Heart right ventricle (tissue), 16 donors: ENCODE data around the gene SLC1A2. TPM values are rescaled to one million over a fixed set of nuclear protein-coding genes. Genes with fewer than 3 reads are reported as not detected.
A peak's percentile ranks its signal among the peaks of the same experiment; 100 is the strongest.

Experiments used
- ATAC-seq, 8 donors: fragments of 200-7000 bp; cut with Tn5 transposase; one replicate each; pipeline ENCODE4 v1.9.1; 2020; ENCODE audit warnings: mild to moderate bottlenecking in 8 of 8, moderate library complexity in 8 of 8, moderate number of reproducible peaks in 1 of 8
- DNase-seq, 2 donors: peaks; one replicate each; pipeline ENCODE4 v3.0.0-alpha.2; 2020
- H3K27ac ChIP-seq, 10 donors: fragments of 200-600 bp; sonication (generic) in 2 of 10; one replicate each; pipeline versions ENCODE4 v1.5.0 to v1.8.0; 2020 to 2022; ENCODE audit warnings: mild to moderate bottlenecking in 3 of 10
- H3K27me3 ChIP-seq, 7 donors: fragments of 200-600 bp; one replicate each; pipeline ENCODE4 v1.8.0; 2021 to 2022; ENCODE audit warnings: mild to moderate bottlenecking in 2 of 7
- H3K36me3 ChIP-seq, 9 donors: fragments of 200-600 bp; sonication (generic) in 1 of 9; one replicate each; pipeline versions ENCODE4 v1.5.0 to v1.8.0; 2020 to 2022; ENCODE audit warnings: mild to moderate bottlenecking in 2 of 9
- H3K4me1 ChIP-seq, 9 donors: fragments of 200-600 bp; sonication (generic) in 1 of 9; one replicate each; pipeline versions ENCODE4 v1.5.0 to v1.8.0; 2020 to 2022; ENCODE audit warnings: mild to moderate bottlenecking in 4 of 9
- H3K4me3 ChIP-seq, 10 donors: fragments of 200-600 bp; sonication (generic) in 2 of 10; one replicate each; pipeline versions ENCODE4 v1.5.0 to v1.8.0; 2020 to 2022; ENCODE audit warnings: mild to moderate bottlenecking in 7 of 10, moderate library complexity in 2 of 10
- H3K9me3 ChIP-seq, 11 donors: fragments of 200-600 bp in 10 of 11; sonication (generic) in 2 of 11; one replicate each; pipeline versions ENCODE4 v1.5.0 to v1.8.0; 2013 to 2022; ENCODE audit warnings: mild to moderate bottlenecking in 2 of 11, control low read depth in 1 of 11, moderate library complexity in 1 of 11
- CTCF ChIP-seq, 9 donors: fragments of 200-600 bp; sonication (generic) in 2 of 9; IDR thresholded peaks; one replicate each; pipeline versions ENCODE4 v1.5.0 to v1.8.0; 2021 to 2022; ENCODE audit warnings: antibody characterized with exemption in 9 of 9, mild to moderate bottlenecking in 5 of 9, moderate library complexity in 1 of 9
- WGBS, 2 donors: extraction: QIAGEN DNeasy Blood & Tissue Kit; methylation state at CpG; one replicate each; pipeline ENCODE4 v1.1.7; 2013; ENCODE audit warnings: inconsistent platforms in 1 of 2; 5-methylcytosine and 5-hydroxymethylcytosine counted together
- intact Hi-C, 10 donors: fragments of 100-400 bp; cut with DNase I; formaldehyde crosslinking; loops; one replicate each; pipeline versions ENCODE4 v1.11.1 to v1.14.2; 2022
- polyA plus RNA-seq, 2 donors: library from polyadenylated mRNA; stranded (reverse); fragments of 200-250 nt; gene quantifications; one replicate each; pipeline ENCODE4 v1.2.3, GENCODE V29; 2013
- total RNA-seq, 10 donors: library from RNA; stranded (reverse); fragmentation: NEBNext Ultra II Directional in 3 of 10; extraction: Animal tissue kit (Norgen Biotek cat#: 25700) in 3 of 10; gene quantifications; one replicate each; pipeline versions ENCODE4 v1.2.1 to v1.2.4, GENCODE V29; 2021 to 2023
- donor health status: Arrhythmogenic right ventricular cardiomyopathy.
- donor health status: ischemic (EF 13 %, LVEDD 7.1; RV severe dilation, severe dysfunction).
- donor health status: healthy with polysubstance abuse.
- donor health status: DM: no; HTN: yes; CAD: no.
- donor health status: DM: no; HTN: no; CAD: no.
- donor health status: ischemic (EF 25% LVEDD 6.9; RV normal size, moderate dysfunction).
- donor health status: ischemic (EF 25% LVEDD 5.7; RV mildly dilated, moderate dysfunction).
- donor health status: healthy.
- donor health status: DM: yes; HTN: yes; CAD: no.
- donor health status: Ischemic cardiomyopathy.
- donor health status: ischemic (EF 35%, LVEDD 5.7; RV mildly dilated, moderate dysfunction).
- donor health status: nonischemic (EF 11% LVEDD 7.7; RV severe dilation, severe dysfunction).
- donor health status: DM: yes; HTN: yes; CAD: no.
- donor health status: PGD.
- donor health status: ischemic (EF 29% LVEDD 5.4; RV normal size, mild dysfunction).
- donor health status: nonischemic (EF 23%, LVEDD 6.1; RV moderate dilation, normal function).

SLC1A2 gene
- total and polyA plus RNA-seq, 12 donors: 0.29 to 25.8 (median 3.4) TPM

DNA sequence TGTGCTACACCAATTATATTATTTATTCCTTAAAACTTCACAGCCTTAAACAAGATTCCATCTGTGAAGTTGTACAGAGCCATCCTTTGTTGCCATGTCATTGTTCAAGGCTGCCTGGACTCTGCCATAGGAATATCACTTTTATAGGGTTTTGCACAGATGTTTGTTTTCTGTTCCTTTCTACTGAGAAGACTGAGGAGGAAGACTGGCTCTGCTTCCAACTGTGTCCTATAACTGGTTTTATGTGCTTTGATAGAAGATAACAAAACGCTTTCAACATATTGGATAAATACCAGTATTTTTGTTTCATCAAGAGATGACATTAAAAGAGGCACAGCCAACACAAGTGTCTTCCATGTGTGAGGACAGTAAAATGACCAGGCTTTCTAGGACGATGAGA, 159.8 kb downstream of the SLC1A2 start:
- WGBS, 2 donors: 78 to 81% methylated on average over 2 of the region's 2 CpGs
- intact Hi-C loops: no loop called here
- TF ChIP-seq CTCF (IDR thresholded peaks at IDR 0.05): no peak

DNA sequence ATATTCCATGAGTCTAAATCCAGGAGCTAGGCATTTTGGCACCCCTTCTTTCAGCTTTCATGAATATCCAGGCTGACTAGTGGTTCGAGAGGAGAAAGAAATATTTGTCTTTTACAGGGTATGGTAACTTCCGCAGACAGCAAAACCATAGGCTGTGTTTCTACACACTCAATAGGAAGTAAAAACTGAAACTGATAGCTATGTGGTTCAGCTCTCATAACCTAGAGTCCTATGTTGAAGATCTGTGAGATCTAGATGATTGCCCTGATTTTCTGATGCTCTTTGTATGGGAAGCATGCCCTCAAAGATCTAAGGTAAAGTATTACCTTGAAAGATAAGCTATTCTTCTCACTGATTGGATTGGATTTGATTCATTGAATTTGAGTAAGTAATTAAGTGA, 162.1 kb downstream of the SLC1A2 start:
- H3K4me3 ChIP-seq: no peak overlapping the region
- no peak for DNase-seq
- H3K4me1 ChIP-seq: peaks cover 0 to 19% (median 8%) of the 10 kb centered on the region in 9 donors
- ATAC-seq: no peak
- no peaks in the 10 kb centered on the region for H3K27me3 ChIP-seq
- no peaks in the 10 kb centered on the region for H3K36me3 ChIP-seq
- intact Hi-C loops: no loop called here
- WGBS, 2 donors: 63 to 65% methylated on average over 2 of the region's 2 CpGs
- no peak for TF ChIP-seq CTCF (IDR thresholded peaks at IDR 0.05)
- no peaks in the 10 kb centered on the region for H3K9me3 ChIP-seq
- peak overlapping the region in 1 of 10 donors; percentile 54 for H3K27ac ChIP-seq

More for the DNA sequence above, 159.8 kb downstream of the SLC1A2 start:
- Histone ChIP-seq H3K27me3 (no peaks in the 10 kb centered on the region), H3K36me3 (no peaks in the 10 kb centered on the region), H3K9me3 (no peaks in the 10 kb centered on the region), H3K27ac (no peak overlapping the region), H3K4me1 (peaks cover 0 to 18% (median 0%) of the 10 kb centered on the region in 9 donors), H3K4me3 (no peak overlapping the region)
- DNase-seq (no peak), ATAC-seq (no peak)

DNA sequence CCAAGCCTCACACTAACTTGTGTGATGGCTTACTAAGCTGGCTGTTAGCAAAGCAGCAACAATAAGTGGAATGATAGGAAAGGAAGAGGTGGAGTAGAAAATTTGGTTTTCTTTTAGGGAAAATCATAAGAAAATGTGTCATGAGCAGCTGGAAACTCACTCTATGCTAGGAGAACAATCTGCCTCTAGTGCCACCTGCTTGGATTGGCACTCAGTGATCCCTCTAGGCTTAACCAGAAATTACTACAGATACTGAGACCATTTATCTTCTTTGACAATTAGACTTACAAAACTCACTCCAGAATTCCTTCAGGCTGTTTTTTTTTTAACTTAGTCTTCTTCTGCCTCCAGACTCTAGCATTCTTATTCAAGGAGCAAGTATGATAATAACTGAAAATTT, 163.1 kb downstream of the SLC1A2 start:
- peaks cover 0 to 19% (median 8%) of the 10 kb centered on the region in 9 donors for H3K4me1 ChIP-seq
- intact Hi-C loops: no loop called here

DNA sequence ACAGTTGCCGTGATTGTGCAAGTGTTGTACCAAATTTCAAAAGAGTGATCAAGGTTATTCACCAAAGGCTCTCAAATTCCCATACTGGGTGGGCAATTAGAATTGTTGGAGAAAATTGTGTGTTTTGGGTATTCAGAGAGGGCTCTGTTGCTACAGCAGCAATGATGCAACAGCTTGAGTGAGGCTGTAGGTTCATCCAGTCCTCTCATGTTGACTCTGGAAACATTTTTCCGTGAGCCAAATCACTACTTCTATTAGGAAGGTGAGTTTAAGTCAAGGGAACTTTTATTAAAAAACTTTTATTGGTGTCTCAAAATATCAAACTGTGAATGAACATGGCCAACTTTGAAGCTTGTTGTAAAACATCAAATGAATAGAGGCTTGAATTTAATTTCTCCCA, 163.8 kb downstream of the SLC1A2 start:
- Histone ChIP-seq H3K4me1 (peaks cover 0 to 21% (median 8%) of the 10 kb centered on the region in 9 donors), H3K27me3 (no peaks in the 10 kb centered on the region), H3K27ac (no peak overlapping the region), H3K4me3 (no peak overlapping the region), H3K36me3 (no peaks in the 10 kb centered on the region), H3K9me3 (no peaks in the 10 kb centered on the region)
- intact Hi-C loops: no loop called here
- ATAC-seq: no peak
- 97 to 99% methylated on average over 2 of the region's 2 CpGs for WGBS, 2 donors
- TF ChIP-seq CTCF (IDR thresholded peaks at IDR 0.05): no peak
- DNase-seq: no peak

More for the DNA sequence above, 163.1 kb downstream of the SLC1A2 start:
- ATAC-seq (peak in 2 of 8 donors; percentile 27 to 32), DNase-seq (no peak)
- TF ChIP-seq CTCF (IDR thresholded peaks at IDR 0.05): no peak
- Histone ChIP-seq H3K4me3 (no peak overlapping the region), H3K9me3 (no peaks in the 10 kb centered on the region), H3K27me3 (no peaks in the 10 kb centered on the region), H3K27ac (peak overlapping the region in 3 of 10 donors; percentile 18 to 32 (median 23)), H3K36me3 (no peaks in the 10 kb centered on the region)
